GM19035 (cell line): ENCODE data around the gene OSBPL9.
"Not testable (repeated sequence)": the region's sequence is repeated elsewhere in the genome, so short reads cannot be mapped to it uniquely, and the experiment has no call there.

Experiments used
- ATAC-seq: cut with Tn5 transposase; IDR thresholded peaks from one replicate; pipeline ENCODE4 v1.9.1; 2021; ENCODE audit not compliant: unreplicated experiment

OSBPL9 gene

GRCh38 chr1:51607681-51608095 is 9.2 kb upstream of the OSBPL9 start:
- ATAC-seq, result no peak

GRCh38 chr1:51610104-51610503 is 6.8 kb upstream of the OSBPL9 start:
- not testable (repeated sequence) for ATAC-seq

- no peak for ATAC-seq
These were observed 6.3 kb upstream of the OSBPL9 start for GRCh38 chr1:51610637-51611036.

- no peak for ATAC-seq
These were observed 4.4 kb upstream of the OSBPL9 start for GRCh38 chr1:51612447-51612961.

- ATAC-seq, result no peak
These were observed 1.1 kb upstream of the OSBPL9 start for GRCh38 chr1:51615780-51616291.

- ATAC-seq, result no peak
These were observed 402 bp upstream of the OSBPL9 start for GRCh38 chr1:51616490-51616889.

- no peak for ATAC-seq
These were observed 1.8 kb downstream of the OSBPL9 start for GRCh38 chr1:51618715-51619114.

- no peak for ATAC-seq
These were observed 3.6 kb downstream of the OSBPL9 start for GRCh38 chr1:51620470-51620869.

- ATAC-seq, result no peak
These were observed 4.3 kb downstream of the OSBPL9 start for GRCh38 chr1:51621161-51621560.

GRCh38 chr1:51621841-51622454 is 5.1 kb downstream of the OSBPL9 start:
- ATAC-seq, result no peak

- no peak for ATAC-seq
These were observed 5.6 kb downstream of the OSBPL9 start for GRCh38 chr1:51622455-51622913.

GRCh38 chr1:51623025-51623424 is 6.1 kb downstream of the OSBPL9 start:
- no peak for ATAC-seq

- no peak for ATAC-seq
These were observed 6.6 kb downstream of the OSBPL9 start for GRCh38 chr1:51623450-51623849.

- ATAC-seq, result no peak
These were observed 8.0 kb downstream of the OSBPL9 start for GRCh38 chr1:51624855-51625254.

GRCh38 chr1:51627672-51628071 is 10.8 kb downstream of the OSBPL9 start:
- ATAC-seq, result no peak

- ATAC-seq, result no peak
These were observed 12.1 kb downstream of the OSBPL9 start for GRCh38 chr1:51628715-51629590.

GRCh38 chr1:51629918-51630317 is 13.0 kb downstream of the OSBPL9 start:
- ATAC-seq, result no peak

- ATAC-seq, result no peak
These were observed 13.5 kb downstream of the OSBPL9 start for GRCh38 chr1:51630393-51630792.

- ATAC-seq, result no peak
These were observed 14.0 kb downstream of the OSBPL9 start for GRCh38 chr1:51630922-51631321.

GRCh38 chr1:51631747-51632146 is 14.9 kb downstream of the OSBPL9 start:
- ATAC-seq, result no peak

GRCh38 chr1:51634618-51635017 is 17.7 kb downstream of the OSBPL9 start:
- no peak for ATAC-seq

GRCh38 chr1:51635615-51636014 is 18.7 kb downstream of the OSBPL9 start:
- ATAC-seq, result no peak
